Measurements from ENCODE around the gene PARP8.
"Not testable (repeated sequence)": the region's sequence is repeated elsewhere in the genome, so short reads cannot be mapped to it uniquely, and the experiment has no call there.

PARP8 gene

DNA sequence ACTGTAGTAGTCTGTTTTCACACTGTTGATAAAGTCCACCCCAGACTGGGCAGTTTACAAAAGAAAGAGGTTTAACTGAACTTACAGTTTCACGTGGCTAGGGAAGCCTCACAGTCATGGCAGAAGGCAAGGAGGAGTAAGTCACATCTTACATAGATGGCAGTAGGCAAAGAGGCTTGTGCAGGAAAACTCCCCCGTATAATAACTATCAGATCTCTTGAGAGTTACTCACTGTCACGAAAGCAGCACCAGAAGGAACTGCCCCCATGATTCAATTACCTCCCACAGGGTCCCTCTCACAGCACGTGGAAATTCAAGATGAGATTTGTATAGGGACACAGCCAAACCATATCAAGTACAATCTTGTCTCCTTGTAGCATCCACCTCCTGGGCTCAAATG, 21.1 kb downstream of the PARP8 start:
- no peak for DNase-seq

DNA sequence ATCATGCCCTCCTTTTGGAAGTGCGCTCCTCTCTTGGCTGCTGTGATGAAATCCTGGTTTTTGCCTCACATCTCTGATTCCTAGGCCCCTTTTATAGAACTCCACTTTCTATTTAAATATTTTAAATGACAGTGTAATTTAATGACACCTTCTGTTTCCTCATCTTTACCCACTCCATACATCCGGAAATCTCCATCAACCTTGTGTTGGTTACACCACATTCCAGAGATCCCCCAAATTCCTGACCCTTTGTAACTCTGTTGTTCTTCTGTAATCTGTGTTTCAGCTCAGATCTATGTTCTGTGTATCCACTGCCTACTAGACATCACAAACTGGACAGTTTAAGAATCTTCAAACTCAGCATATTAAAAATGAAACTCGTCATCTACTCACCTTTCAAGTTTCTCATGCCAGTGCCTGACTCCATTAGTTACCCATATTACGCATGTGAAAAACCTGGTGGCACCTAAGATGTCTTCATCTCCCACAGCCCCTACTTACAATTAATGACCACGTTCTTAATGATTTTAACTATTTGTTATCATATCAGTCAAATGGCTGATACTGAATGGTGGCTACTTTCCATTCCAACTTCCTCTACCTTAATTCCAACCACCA, 25.1 kb downstream of the PARP8 start:
- no peak for DNase-seq

DNA sequence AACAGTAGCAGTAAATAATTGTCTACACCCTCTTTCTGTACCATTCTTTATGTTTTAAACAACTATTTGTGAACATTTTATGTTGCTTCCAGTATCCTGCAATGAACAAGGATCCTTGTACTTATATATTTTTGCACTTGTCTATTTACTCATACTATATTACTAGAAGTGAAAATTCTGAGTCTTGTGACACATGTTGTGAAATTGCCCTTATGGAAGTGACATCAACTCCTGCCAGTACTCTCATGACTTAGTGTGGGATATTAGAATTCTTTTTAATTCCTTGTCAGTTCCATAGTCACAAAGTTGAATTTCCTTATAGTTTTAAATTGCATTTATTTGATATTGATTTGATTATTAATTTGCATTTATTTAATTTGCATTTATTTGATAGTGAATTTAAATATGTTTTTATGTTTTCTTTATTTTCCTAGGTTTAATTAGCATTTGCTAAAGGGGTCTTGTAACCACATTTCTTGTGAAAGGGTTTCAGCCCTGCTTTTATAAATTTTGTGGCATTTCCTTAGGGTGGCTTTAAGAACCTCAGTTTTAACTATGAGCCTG, 27.7 kb downstream of the PARP8 start:
- DNase-seq = no peak

DNA sequence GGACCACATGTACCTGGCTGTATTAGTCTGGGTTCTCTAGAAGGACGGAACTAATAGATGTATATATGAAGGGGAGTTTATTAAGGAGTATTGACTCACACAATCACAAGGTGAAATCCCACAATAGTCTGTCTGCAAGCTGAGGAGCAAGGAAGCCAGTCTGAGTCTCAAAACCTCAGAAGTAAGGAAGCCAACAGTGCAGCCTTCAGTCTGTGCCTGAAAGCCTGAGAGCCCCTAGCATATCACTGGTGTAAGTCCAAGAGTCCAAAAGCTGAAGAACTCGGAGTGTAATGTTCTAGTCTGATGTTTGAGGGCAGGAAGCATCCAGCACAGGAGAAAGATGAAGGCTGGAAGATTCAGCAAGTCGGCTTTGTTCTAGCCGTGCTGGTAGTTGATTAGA, 28.2 kb downstream of the PARP8 start:
- not testable (repeated sequence) for DNase-seq

DNA sequence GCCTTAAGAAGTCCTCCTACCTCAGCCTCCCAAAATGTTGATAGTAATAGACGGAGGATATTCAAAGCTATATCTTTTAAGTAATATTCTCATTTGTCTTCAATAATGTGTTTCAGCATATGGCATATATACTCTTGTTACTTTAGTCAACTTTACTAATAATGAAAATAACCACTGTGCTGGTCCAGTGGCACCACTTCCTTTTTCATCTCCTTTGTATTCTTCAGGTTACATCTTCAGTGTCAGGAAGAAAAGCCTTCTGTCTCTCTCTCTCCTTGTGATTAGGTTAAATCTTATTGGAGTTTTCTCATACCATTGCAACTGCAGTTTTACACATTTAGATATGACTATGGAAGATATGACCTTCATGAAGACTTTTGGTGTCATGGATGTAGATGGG, 31.3 kb downstream of the PARP8 start:
- no peak for DNase-seq

DNA sequence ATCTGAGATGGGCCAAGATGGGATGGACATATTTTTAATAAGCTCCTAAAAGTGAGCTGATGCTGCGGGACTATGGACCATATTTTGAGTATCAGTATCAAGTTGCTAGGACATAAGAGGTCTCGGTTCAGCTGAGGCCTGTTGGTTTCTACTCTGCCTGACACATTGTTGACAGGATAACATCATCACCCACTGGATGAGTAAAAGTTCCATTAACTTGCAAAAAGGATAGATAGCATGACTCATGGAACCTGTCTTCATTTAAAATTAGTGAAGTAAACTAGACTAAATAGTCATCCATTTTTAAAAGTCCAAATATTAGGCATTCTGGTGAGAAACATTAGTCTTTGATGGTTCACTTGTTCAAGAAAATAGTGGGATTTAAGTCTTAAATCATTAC, 33.3 kb downstream of the PARP8 start:
- no peak for DNase-seq

DNA sequence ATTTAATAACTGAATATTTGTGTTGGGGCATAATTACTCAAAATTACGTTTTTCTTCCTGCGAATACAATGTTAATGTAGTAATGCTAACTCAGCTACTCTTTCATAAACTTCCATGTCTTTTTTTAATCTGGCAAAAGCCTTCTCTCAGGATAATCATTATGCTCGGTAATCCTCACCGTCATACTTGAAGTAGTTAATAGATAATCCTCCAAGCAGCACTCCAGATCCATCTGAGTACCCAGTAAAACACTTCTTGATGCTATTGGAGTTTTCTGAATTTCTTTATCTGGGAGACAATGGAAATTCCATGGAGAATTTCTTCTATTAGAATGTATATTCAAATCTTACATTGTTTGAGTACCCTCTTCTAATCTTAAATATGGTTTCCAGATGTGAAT, 34.3 kb downstream of the PARP8 start:
- DNase-seq = no peak

DNA sequence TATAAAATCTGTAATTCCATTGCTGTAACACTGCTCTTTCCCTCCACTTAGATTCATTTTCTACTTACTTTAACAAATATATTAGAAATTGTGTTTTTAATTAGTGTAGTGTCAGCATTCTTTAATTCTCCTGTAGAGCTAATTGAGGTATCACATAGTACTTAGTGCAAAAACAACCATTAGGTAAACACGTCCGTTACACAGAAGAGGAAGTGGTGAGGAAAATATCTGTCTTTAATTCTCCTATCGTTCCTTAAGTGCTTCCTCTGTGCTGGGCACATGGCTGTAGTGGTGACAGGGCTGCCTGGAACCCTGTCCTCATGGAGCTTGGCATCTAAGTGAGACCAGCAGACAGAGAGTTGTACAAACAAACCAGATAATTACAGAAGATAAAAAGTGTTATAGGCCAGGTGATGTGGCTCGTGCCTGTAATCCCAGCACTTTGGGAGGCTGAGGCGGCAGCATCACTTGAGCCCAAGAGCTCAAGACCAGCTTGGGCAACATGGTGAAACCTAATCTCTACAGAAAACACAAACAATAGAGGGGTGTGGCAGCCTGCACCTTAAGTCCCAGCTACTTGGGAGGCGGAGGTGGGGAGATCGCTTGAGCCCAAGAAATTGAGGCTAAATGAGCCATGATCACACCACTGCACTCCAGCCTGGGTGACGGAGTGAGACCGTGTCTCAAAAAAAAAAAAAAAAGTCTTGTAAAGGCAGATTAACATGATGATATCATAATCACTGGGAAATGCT, 36.4 kb downstream of the PARP8 start:
- no peak for DNase-seq

DNA sequence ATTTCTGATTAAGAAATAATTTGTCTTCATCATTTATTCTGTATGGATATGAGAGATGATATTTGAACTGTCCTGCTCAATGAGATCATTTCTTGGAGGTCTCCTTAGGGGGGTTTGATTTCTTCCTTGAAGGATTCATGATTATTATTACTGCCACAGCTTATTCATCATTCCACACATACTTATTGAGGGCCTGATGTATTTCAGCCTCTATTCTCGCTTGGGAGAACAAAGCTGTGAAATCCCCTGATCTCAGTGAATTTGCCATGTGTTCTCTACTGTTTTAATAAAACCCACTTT, 36.9 kb downstream of the PARP8 start:
- no peak for DNase-seq

DNA sequence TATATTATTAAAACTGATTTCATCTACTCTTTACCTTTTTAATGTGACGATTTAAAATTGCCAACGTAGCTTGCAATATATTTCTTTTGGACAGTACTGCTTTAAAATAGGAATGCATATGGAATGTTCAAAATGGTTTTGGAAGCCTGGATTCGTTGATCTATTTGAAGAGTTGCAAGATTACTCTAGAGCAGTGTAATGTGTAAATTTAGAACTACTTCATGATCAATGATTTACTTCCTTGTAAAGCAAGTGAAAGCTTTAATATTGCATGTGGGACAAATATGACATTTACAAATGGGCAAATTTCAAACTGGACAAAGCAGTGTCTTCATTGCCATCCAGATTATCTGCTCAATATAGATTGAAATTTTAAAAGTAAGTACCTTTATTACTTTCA, 38.3 kb downstream of the PARP8 start:
- DNase-seq = no peak

DNA sequence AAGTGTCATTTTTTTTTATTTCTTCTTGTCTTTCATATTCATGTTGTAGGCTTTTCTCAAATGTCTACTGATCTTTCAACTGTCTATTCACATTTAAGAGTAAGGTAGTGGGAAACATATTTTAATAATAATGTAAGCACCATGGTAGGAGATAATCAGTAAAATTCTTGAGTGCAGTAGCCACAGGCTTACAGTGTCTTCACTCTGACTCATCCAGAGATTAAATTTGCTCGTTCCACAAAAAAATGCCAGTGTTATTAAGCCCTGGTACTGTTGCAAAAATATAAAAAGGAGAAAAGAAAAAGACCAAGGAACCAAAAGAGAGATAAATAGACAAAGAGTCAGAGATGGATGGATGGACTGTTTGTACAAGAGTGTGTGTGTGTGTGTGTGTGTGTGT, 43.0 kb downstream of the PARP8 start:
- DNase-seq = no peak

DNA sequence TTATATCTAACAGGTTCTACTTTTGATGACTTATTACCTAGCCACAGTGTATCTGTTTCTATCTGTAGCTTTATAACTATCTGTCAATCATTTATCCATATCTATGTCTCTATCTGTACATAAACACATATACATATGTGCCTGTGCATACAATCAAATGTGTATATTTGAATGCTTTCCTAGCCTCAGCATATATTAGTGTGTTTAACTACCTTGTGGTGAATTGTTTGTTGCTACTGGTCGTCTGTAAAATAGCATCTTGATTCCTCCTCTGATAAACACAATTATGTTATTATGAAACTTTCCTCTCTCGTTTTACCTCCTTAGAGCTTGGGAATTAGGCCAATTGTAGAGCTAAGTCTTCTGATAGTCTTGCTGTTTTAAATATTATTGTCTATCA, 44.4 kb downstream of the PARP8 start:
- DNase-seq = no peak

DNA sequence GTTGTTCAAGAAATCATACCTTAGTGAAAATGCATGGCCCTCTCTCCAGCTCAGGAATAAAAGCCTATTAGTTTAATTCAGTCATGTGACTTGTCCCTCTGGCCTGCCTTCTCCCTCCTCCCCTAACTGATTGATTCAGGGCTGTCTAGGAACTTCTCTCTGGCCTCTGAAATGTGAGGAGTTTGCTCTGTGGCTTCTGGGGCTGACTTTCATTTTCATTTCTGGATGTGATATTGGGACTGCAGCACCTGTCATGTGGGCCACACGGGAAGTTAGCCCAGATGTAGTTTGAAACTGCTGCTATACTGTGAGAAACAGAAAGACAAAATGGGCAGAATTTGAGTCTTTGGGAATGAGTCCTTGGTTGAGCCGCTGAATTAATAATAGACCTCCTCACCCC, 44.8 kb downstream of the PARP8 start:
- DNase-seq = no peak

DNA sequence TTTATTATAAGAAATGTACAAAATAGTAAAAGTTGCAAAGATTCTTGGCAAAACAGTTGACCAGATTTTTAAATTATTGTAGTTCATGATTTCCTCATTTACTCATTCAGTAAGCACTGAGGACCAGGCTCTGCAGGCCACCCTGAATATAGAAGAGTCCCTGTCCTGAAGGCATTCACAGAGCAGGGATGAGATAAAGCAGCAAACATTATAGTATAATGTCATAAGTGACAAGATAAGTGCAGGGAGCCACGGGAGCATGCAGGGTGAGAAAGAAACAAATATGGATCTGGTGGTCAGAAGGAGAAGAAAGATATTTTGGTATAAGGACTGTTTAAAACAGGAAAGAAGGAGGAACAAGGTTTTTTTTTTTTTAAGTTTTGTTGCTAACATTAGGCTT, 46.0 kb downstream of the PARP8 start:
- DNase-seq = no peak

DNA sequence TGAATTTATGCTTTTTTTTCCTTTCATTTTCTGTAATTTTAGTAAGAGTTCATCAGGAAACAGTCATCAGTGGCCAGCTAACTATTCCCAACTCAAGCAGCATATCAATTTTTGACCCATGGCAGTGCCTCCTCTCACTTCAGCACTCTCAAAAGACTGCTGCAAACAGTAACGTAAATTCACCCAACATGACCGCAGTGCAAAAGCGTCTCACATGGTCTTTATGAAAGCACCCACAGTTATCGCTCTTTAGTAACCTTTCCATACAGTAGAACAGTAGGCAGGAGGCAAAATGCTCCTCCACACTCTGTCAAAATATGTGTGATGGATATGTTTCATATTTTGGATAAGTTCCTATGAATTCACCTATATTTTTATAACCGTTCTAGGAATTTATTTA, 48.6 kb downstream of the PARP8 start:
- DNase-seq = no peak

DNA sequence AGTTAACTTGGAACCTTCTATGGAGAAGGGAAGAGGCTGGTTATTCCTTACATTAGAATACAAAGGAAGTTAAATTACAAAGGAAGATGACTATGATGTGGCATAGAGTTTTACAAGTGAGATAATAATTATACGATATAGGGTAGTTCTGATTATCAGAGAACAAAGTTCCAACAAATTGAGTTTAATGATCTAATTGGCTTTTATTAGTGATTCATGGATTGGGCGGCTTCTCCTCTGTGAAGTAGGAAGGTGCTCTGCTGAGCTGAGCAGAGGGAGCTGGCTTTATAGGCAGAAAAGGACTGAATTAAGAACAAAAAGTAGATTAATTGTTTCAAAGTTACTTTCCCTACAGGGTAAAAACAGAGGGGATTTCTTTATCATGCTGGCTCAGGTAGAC, 49.7 kb downstream of the PARP8 start:
- no peak for DNase-seq

DNA sequence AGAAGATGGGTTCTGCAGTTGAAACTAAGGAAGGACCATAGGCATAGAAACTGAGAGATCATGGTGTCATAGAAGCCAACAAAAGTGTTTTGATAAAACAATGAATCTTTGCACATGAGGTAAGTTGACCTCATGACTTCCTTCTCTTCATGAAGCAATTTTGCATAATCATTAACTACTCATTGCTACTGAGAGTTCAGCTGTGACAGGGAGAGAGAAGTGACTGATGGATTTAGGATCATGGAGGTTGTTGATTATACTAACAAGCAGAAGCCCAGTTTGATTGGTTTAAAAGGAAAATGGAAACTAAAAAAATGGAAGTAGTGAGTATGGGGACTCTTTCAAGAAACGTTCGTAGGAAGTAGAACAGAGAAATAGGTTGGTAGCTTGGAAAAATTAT, 51.2 kb downstream of the PARP8 start:
- DNase-seq = no peak

DNA sequence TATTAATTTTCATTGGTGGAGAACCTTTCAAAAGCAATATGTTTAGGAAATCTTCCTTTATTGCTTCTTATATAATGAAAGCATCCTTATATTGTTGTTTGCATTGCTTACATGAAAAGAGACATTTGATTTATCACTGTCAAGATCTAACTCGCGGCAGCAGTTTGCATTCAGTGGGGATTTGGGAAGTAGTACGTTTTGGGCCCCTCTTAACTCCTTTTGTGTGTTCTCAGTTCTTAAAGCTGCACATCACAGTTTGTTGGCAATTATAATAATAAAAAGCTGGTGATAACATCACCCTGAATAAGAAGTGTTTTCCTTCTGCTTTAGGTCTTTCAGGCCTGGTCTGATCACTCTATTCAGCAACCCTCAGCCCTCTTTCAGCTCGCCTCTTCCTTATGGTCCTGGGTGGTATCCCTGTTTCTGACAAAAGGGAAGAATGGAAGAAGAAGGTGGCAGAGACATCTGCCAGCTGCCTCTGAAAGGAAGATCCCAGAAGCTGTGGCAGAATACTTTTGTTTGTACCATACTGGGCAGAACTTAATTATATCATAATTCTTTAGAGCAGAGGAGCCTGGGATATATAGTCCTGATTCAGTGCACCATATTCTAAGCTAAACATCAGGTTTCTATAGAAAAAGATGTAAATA, 53.7 kb downstream of the PARP8 start:
- no peak for DNase-seq

DNA sequence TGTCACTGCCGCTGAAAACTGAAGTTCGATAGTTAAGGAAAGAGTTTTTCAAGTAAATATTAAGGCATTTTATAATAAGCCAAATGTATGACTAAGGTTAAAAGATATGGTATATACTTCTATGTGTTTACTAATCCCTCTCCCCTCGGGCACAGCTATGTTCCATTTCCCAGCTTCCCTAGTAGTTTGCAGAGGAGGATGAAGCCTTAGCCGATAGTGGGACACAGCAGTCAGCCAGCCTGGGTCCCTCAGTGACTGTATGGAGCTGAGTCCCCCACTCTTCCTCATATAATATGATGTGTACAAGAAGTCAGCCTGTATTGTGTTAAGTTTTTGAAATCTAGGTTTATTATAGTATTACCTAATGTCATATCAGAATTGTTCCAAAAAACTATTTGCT, 55.8 kb downstream of the PARP8 start:
- no peak for DNase-seq

DNA sequence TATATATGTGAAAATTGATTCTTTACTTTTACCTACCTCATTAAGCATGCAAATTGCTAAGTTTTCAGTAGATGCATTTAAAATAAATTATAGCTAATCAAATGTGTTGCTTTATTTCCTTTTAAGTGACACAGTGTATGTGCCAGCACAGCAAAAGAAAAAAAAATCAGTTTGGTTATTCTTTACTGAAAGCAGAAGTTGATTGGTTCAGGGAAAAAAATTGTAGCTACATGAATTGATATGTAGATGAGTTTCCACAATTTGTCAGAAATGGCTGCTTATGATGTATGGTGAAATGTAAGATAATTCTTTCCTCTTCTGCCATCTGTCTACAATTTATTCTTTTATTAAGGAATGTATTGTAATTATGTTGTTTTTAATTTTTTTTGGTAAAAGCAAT, 57.8 kb downstream of the PARP8 start:
- no peak for DNase-seq

DNA sequence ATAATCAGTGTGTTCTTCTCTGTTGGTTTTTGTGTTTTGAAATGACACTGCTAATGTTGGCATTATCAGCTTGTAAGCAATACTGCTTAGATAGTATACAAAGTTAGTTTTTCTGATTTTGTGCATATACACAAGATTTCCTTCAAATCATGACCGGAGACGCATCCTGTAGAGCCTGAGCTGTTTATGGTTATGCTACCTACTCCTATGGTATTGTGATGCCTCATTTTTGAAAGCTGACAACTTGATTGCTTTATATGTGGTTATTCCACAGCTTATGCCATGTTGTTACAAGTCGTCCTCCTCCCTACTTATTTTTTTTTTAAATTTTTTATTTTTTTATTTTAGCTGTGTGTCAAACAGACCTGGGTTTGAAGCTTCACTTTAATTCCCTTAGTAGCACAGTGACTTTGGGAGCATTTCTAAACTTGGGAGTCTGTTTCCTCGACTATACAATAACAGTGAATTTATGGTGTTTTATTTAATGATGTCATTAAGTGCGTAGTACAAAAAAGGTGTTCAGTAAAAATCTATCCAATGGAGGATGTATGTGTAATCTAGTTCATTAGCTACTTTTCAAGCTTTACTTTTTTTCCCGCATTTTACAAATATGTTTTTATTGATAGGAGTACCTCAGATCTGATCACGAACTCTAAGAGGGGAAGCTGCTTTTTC, 59.5 kb downstream of the PARP8 start:
- no peak for DNase-seq

DNA sequence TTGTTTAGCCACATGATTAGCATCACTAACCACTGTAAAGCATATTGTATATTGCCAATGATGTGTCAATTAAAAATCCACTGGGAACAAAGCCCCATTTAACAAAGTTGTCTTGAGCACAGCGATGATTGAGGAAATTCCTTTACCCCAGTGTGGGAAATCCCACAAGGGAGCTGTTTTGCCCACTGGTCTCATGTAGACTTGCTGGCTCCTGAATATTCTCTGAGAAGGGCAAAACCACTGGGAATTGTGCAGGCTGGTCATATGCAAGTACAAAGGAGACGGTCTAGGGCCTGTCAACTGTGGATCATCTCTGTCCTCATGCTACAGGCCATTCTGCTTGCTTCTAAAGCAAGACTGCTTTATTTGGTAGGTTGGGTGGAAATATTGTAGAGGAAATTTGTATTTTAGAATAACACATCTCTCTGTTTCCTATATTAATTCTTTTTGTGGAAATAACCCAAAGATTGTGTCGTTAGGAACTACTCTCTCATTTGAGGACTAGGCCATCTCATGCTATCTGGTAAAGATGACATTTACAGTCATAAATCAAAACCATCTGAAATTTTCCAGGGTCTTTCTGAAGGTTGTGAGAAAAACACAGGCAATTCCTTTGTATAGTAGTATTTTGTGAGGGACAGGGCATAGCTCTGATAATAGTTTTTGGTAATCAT, 60.2 kb downstream of the PARP8 start:
- DNase-seq = no peak

DNA sequence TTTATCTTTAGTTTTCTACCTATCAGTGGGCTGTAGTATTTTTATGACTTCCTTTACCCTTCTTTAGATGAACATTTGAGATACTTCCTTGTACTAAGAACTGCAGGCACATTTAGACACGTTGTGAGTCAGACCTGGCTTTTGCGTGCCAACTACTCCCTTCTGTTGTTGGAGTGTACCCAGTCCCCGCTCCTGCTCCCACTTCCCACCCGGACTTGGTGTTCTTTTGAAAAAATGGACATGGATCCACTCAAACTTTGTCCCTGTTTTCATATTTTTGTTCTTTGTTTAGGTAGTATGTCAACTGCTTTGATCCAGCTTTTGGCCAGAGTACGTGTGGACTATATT, 60.7 kb downstream of the PARP8 start:
- no peak for DNase-seq
